ENCODE data around the gene DZIP3.

DNA sequence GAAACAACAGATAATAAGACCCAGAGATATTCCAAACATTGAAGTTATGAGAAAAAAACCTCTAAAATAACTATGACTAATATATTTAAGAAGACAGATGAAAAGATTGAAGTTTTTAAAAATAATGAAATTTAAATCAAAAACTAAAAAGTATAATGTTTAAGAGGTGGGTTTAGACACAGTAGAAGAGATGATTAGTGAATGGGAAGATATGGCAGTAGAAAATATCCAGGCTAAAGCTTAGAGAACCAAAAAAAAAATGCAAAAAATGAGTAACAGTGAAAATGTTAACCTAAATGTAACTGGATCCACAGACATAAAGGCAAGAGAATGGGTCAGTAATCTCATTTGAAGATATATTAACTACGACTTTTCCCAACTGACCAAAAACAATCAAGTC, 115.5 kb downstream of the DZIP3 start:
- TF ChIP-seq, protein P1, sequence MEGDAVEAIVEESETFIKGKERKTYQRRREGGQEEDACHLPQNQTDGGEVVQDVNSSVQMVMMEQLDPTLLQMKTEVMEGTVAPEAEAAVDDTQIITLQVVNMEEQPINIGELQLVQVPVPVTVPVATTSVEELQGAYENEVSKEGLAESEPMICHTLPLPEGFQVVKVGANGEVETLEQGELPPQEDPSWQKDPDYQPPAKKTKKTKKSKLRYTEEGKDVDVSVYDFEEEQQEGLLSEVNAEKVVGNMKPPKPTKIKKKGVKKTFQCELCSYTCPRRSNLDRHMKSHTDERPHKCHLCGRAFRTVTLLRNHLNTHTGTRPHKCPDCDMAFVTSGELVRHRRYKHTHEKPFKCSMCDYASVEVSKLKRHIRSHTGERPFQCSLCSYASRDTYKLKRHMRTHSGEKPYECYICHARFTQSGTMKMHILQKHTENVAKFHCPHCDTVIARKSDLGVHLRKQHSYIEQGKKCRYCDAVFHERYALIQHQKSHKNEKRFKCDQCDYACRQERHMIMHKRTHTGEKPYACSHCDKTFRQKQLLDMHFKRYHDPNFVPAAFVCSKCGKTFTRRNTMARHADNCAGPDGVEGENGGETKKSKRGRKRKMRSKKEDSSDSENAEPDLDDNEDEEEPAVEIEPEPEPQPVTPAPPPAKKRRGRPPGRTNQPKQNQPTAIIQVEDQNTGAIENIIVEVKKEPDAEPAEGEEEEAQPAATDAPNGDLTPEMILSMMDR (IDR thresholded peaks at IDR 0.05; ENCODE audit: low read depth, low read length): no peak
- TF ChIP-seq EZH2phosphoT487 (IDR thresholded peaks at IDR 0.05; ENCODE audit: low read depth): no peak

Data from OCI-LY3 (cell line).